GM23248 (cell line): ENCODE data around the gene ANKS1B. TPM values are rescaled to one million over a fixed set of nuclear protein-coding genes. Genes with fewer than 3 reads are reported as not detected.

Source experiments
- DNase-seq: peaks from one replicate; pipeline ENCODE4 v3.0.0-alpha.2; 2015
- H2AFZ ChIP-seq: fragments of 200-600 bp; sonication (generic); 2 replicates; pipeline ENCODE4 v1.6.1; 2016; ENCODE audit warnings: antibody characterized with exemption
- H3F3A ChIP-seq: fragments of 200-600 bp; sonication (generic); 2 replicates; pipeline ENCODE4 v1.6.1; 2016; ENCODE audit warnings: mild to moderate bottlenecking, antibody characterized with exemption, mixed run types; ENCODE audit not compliant: insufficient read depth
- H3K27ac ChIP-seq: fragments of 200-600 bp; sonication (generic); 2 replicates; pipeline ENCODE4 v1.5.1; 2016; ENCODE audit warnings: mild to moderate bottlenecking
- H3K27me3 ChIP-seq: fragments of 200-600 bp; sonication (generic); replicated peaks from 2 replicates; pipeline ENCODE4 v1.6.1; 2016; ENCODE audit warnings: mild to moderate bottlenecking; ENCODE audit not compliant: insufficient read depth
- H3K36me3 ChIP-seq: fragments of 200-600 bp; sonication (generic); 2 replicates; pipeline ENCODE4 v1.6.1; 2016; ENCODE audit warnings: low read depth, mild to moderate bottlenecking
- H3K4me1 ChIP-seq: fragments of 200-600 bp; sonication (generic); 2 replicates; pipeline ENCODE4 v1.6.1; 2016; ENCODE audit warnings: mild to moderate bottlenecking; ENCODE audit not compliant: insufficient read depth
- H3K4me2 ChIP-seq: fragments of 200-600 bp; sonication (generic); one replicate; pipeline ENCODE4 v1.6.1; 2016; ENCODE audit warnings: mild to moderate bottlenecking; ENCODE audit not compliant: unreplicated experiment
- H3K4me3 ChIP-seq: fragments of 200-600 bp; sonication (generic); 2 replicates; pipeline ENCODE4 v1.5.1; 2016; ENCODE audit warnings: mild to moderate bottlenecking
- H3K79me2 ChIP-seq: fragments of 200-600 bp; sonication (generic); 2 replicates; pipeline ENCODE4 v1.6.1; 2016; ENCODE audit warnings: mild to moderate bottlenecking; ENCODE audit not compliant: insufficient read depth
- H3K9ac ChIP-seq: fragments of 200-600 bp; sonication (generic); 2 replicates; pipeline ENCODE4 v1.6.1; 2016; ENCODE audit warnings: mild to moderate bottlenecking
- H3K9me2 ChIP-seq: fragments of 200-600 bp; sonication (generic); 2 replicates; pipeline ENCODE4 v1.6.1; 2016; ENCODE audit warnings: mixed run types, mild to moderate bottlenecking, moderate library complexity; ENCODE audit not compliant: insufficient read depth
- H3K9me3 ChIP-seq: fragments of 200-600 bp; sonication (generic); one replicate; pipeline ENCODE4 v1.6.1; 2017; ENCODE audit warnings: low read depth
- H4K20me1 ChIP-seq: fragments of 200-600 bp; sonication (generic); 2 replicates; pipeline ENCODE4 v1.6.0; 2016; ENCODE audit not compliant: insufficient read depth
- EZH2 ChIP-seq: fragments of 200-600 bp; sonication (generic); IDR thresholded peaks from 2 replicates; pipeline ENCODE4 v1.6.1; 2018; ENCODE audit warnings: antibody characterized with exemption, mild to moderate bottlenecking; ENCODE audit not compliant: insufficient read depth, poor library complexity, severe bottlenecking
- EZH2phosphoT487 ChIP-seq: fragments of 200-600 bp; sonication (generic); IDR thresholded peaks from 2 replicates; pipeline ENCODE4 v1.6.1; 2018; ENCODE audit warnings: antibody characterized with exemption, moderate library complexity, mild to moderate bottlenecking, low read depth; ENCODE audit not compliant: insufficient read depth
- WGBS, 2 experiments: methylation state at CpG; one replicate each; pipeline ENCODE4 v1.1.6; 2015 to 2017; ENCODE audit warnings: low lambda C conversion rate in 2 of 2, low coverage in 1 of 2; ENCODE audit errors: missing lambda C conversion rate in 2 of 2; 5-methylcytosine and 5-hydroxymethylcytosine counted together
- in situ Hi-C: fragments of 300-500 bp; cut with MboI; formaldehyde crosslinking; loops from 2 replicates; pipeline ENCODE4 v1.15.0; 2020
- polyA plus RNA-seq: library from polyadenylated mRNA; unstranded; fragments of >200 nt; fragmentation: Nextera tagmentation; extraction: Ambion mirVana; gene quantifications from 2 replicates; pipeline ENCODE4 v1.2.1, GENCODE V29; 2016
- total RNA-seq: library from RNA; depleted of rRNA; stranded (reverse); fragments of >200 nt; shearing (Covaris generic); gene quantifications from 2 replicates; pipeline ENCODE4 v1.2.3, GENCODE V29; 2014

ANKS1B gene
- total and polyA plus RNA-seq, 2 experiments from 2014 or later, result not detected

DNA sequence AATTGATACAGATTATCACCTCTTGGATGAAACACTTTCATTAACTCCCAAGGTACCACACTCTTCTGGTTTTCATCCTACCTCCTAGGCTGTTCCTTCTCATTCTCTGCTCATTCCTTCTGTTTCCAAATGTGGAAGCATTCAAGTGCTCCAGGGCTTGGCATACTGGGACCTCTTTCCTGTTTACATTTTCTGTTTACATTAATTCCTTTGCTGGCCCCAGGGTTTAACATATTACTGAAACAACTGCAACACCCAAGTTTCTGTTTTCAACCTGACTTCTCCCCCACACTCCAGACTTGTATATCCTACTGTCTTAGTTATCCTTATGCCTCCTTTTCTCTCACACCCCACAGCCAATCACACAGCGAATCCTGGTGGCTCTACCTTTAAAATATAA lies 723.5 kb downstream of the ANKS1B start:
- WGBS, 2 experiments, result 16 to 25% methylated on average over 1 of the region's 1 CpG
- Histone ChIP-seq H3K9ac (no peak overlapping the region), H3K27me3 (no peaks in the 10 kb centered on the region), H3K79me2 (no peaks in the 10 kb centered on the region), H3K4me2 (no peak overlapping the region), H3K9me3 (no peaks in the 10 kb centered on the region), H4K20me1 (no peaks in the 10 kb centered on the region), H3K9me2 (no peaks in the 10 kb centered on the region), H2AFZ (no peak overlapping the region), H3K36me3 (no peaks in the 10 kb centered on the region), H3K4me1 (no peaks in the 10 kb centered on the region), H3K27ac (no peak overlapping the region), H3K4me3 (no peak overlapping the region), H3F3A (no peaks in the 10 kb centered on the region)
- no peak for DNase-seq
- no peak for TF ChIP-seq EZH2
- TF ChIP-seq EZH2phosphoT487, result no peak
- in situ Hi-C loops, result no loop called here

DNA sequence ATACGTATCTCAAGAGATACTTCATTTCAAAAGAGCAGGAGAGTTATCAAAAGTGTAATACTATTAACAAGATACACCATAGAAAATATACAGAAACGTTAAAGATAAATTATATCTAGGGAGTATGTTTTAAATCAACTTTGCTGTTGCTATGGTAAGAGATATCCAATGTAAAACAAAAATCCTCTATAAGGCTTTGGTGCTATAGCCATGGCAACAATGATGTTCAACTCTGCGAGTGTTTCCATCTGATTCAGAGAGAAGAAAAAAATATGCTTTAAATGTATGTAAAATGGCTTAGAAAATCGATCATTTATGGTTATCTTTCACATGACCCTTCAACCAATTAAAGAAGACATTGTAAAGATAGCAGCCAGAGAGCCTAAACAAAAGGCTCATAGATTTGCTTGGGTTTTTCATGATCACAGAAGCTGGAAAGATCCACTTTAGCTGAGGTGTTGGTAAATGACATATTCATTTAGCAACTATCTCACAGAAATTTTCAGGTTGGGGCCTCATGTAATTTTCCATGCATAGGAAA lies 724.2 kb downstream of the ANKS1B start:
- no peaks in the 10 kb centered on the region for H3K9me2 ChIP-seq
- H3K4me1 ChIP-seq, result no peaks in the 10 kb centered on the region
- no peaks in the 10 kb centered on the region for H3K27me3 ChIP-seq
- no peak overlapping the region for H2AFZ ChIP-seq
- H3K4me3 ChIP-seq, result no peak overlapping the region
- H4K20me1 ChIP-seq, result no peaks in the 10 kb centered on the region
- H3K4me2 ChIP-seq, result no peak overlapping the region
- no peaks in the 10 kb centered on the region for H3F3A ChIP-seq
- H3K36me3 ChIP-seq, result no peaks in the 10 kb centered on the region
- H3K79me2 ChIP-seq, result no peaks in the 10 kb centered on the region
- in situ Hi-C loops, result no loop called here
- H3K9me3 ChIP-seq, result no peaks in the 10 kb centered on the region
- WGBS, 2 experiments, result 9 to 12% methylated on average over 4 of the region's 4 CpGs
- no peak overlapping the region for H3K27ac ChIP-seq
- DNase-seq, result no peak
- no peak overlapping the region for H3K9ac ChIP-seq
- no peak for TF ChIP-seq EZH2phosphoT487
- no peak for TF ChIP-seq EZH2

DNA sequence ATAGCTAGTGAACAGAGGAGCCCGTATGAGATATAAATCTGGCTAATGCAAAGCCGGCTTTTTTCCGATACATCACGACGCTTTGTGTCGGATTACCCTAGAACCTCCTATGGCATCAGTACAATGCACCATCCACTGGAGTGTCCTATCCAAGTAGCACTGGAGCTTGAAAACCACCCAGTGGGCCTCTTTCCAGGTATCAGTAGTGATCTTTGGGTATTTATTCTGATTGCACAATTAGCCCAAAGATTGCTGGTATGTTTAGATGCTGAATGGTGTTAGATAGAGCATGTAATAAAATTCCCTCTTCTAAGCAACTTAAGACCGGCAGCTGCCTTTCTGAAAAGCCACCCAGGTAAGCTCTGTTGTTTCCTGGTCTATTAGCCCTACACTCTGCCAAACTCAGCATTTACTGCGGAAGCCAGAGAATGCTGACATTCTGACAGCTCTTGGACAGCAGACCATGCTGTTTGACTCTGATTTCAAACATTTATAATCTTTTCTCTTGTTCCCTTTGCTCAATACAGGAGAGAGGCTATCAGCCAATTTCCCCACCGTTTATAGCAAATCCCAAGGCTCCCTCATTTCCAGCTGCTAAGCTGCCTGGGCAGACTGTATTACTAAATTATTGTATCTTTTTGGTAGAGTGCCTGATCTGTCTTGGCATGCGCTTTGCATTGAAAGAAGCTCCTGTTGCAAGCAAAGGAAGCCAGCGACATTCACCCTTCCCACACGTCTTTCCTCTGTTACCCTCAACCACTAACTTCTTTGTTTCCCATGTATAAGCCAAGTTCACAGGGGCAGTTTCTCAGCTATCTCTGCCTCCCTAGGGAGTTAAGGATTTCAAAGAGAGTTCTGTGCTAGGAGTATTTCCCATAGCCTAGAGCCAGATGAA lies 725.4 kb downstream of the ANKS1B start:
- Histone ChIP-seq H3K9me2 (no peaks in the 10 kb centered on the region), H3K4me1 (no peaks in the 10 kb centered on the region), H3K36me3 (no peaks in the 10 kb centered on the region), H4K20me1 (no peaks in the 10 kb centered on the region), H2AFZ (no peak overlapping the region), H3K27me3 (no peaks in the 10 kb centered on the region), H3K4me2 (no peak overlapping the region), H3K9ac (no peak overlapping the region), H3F3A (no peaks in the 10 kb centered on the region), H3K9me3 (no peaks in the 10 kb centered on the region), H3K4me3 (no peak overlapping the region), H3K79me2 (no peaks in the 10 kb centered on the region), H3K27ac (no peak overlapping the region)
- 63 to 65% methylated on average over 12 of the region's 12 CpGs for WGBS, 2 experiments
- in situ Hi-C loops, result no loop called here
- no peak for TF ChIP-seq EZH2phosphoT487
- TF ChIP-seq EZH2, result no peak
- no peak for DNase-seq

DNA sequence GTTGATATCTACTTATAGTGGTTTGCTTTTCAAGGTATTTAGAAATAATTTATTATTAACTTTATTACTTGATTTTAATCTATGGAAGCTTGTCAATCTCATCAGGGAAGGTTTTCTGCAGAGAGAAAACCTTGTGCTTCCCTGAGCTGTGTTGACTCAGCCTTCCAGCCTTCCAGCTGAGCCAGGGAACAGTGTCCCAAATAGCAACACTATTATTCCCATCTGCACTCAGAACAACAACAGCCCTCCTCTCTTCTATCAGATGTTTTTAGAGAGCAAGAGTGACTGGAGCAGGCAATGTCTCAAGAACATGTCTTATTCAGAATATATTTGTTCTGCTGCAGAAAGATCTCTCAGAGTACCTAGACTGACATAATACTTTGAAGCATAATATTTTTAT lies 727.1 kb downstream of the ANKS1B start:
- TF ChIP-seq EZH2phosphoT487 (no peak), EZH2 (no peak)
- Histone ChIP-seq H3F3A (no peaks in the 10 kb centered on the region), H3K9me2 (no peaks in the 10 kb centered on the region), H2AFZ (no peak overlapping the region), H3K36me3 (no peaks in the 10 kb centered on the region), H3K27me3 (no peaks in the 10 kb centered on the region), H4K20me1 (no peaks in the 10 kb centered on the region), H3K9ac (no peak overlapping the region), H3K9me3 (no peaks in the 10 kb centered on the region), H3K27ac (no peak overlapping the region), H3K4me2 (no peak overlapping the region), H3K4me3 (no peak overlapping the region), H3K79me2 (no peaks in the 10 kb centered on the region), H3K4me1 (no peaks in the 10 kb centered on the region)
- no peak for DNase-seq
- in situ Hi-C loops, result no loop called here
